ENCODE measurements around the gene NOD2.

- TF ChIP-seq CTCF (IDR thresholded peaks at IDR 0.05) (no peak), POLR2AphosphoS5 (IDR thresholded peaks at IDR 0.05; ENCODE audit: insufficient read depth in 1 of 2, low read depth in 1 of 2) (no peak), POLR2A (IDR thresholded peaks at IDR 0.05) (no peak)
Observed at GRCh38 chr16:50677351-50677750, 16.1 kb upstream of the NOD2 start.
